Activated CD8-positive, alpha-beta T cell treated with anti-CD3 and anti-CD28 coated beads for 36 hours (primary cell): ENCODE data around the gene HRCT1. TPM values are rescaled to one million over a fixed set of nuclear protein-coding genes. Genes with fewer than 3 reads are reported as not detected.
A peak's percentile ranks its signal among the peaks of the same experiment; 100 is the strongest.

ENCODE experiments used
- ATAC-seq: fragments of 200-7000 bp; cut with Tn5 transposase; one replicate; pipeline ENCODE4 v1.10.0; 2021; ENCODE audit warnings: mild to moderate bottlenecking, moderate library complexity
- CTCF ChIA-PET: fragments of 350-600 bp; sonication (Branson Sonifier 250); formaldehyde crosslinking; loops from one replicate; lab custom pipeline; 2021; ENCODE audit warnings: antibody characterized with exemption; lab: Charles Lee
- POLR2A ChIA-PET: fragments of 350-600 bp; sonication (Branson Sonifier 250); formaldehyde crosslinking; loops from one replicate; lab custom pipeline; 2021; ENCODE audit warnings: antibody characterized with exemption; lab: Charles Lee
- DNase-seq: peaks from one replicate; pipeline ENCODE4 v3.0.0-alpha.2; 2020
- H3K27ac Mint-ChIP-seq: one replicate; pipeline ENCODE4 v1.8.0; 2021; ENCODE audit warnings: mild to moderate bottlenecking, mixed read lengths
- H3K27me3 Mint-ChIP-seq: one replicate; pipeline ENCODE4 v1.8.0; 2021; ENCODE audit warnings: mixed read lengths
- H3K36me3 Mint-ChIP-seq: one replicate; pipeline ENCODE4 v1.8.0; 2021; ENCODE audit warnings: low read depth, mixed read lengths
- H3K4me1 Mint-ChIP-seq: one replicate; pipeline ENCODE4 v1.8.0; 2021; ENCODE audit warnings: low read depth, mixed read lengths
- H3K4me3 Mint-ChIP-seq: one replicate; pipeline ENCODE4 v1.8.0; 2021; ENCODE audit warnings: mild to moderate bottlenecking, moderate library complexity, mixed read lengths
- H3K9me3 Mint-ChIP-seq: one replicate; pipeline ENCODE4 v1.8.0; 2021; ENCODE audit warnings: mixed read lengths
- CTCF ChIP-seq: fragments of 200-600 bp; IDR thresholded peaks from one replicate; pipeline ENCODE4 v1.8.0; 2022; ENCODE audit warnings: antibody characterized with exemption, mild to moderate bottlenecking
- intact Hi-C: fragments of 100-400 bp; cut with micrococcal nuclease; formaldehyde crosslinking; loops from one replicate; pipeline ENCODE4 v1.10.0; 2022
- total RNA-seq, 2 experiments: library from RNA; stranded (reverse); gene quantifications; one replicate each; pipeline ENCODE4 v1.2.3, GENCODE V29; 2021

The HRCT1 gene
- total RNA-seq, 2 experiments from 2014 or later: not detected

GRCh38 chr9:35859310-35859989 is 46.6 kb upstream of the HRCT1 start:
- intact Hi-C loops: no loop called here
- Mint-ChIP-seq H3K4me1 (no peaks in the 10 kb centered on the region), H3K36me3 (no peaks in the 10 kb centered on the region), H3K9me3 (no peaks in the 10 kb centered on the region), H3K27ac (no peak overlapping the region), H3K4me3 (no peak overlapping the region), H3K27me3 (peaks cover 5% of the 10 kb centered on the region)
- CTCF ChIA-PET: interaction anchor here (1.8 to 2.1 kb wide), 2 partner anchors 23 to 33 kb away, joined by 5 to 6 read pairs; no protein-coding TSS in a partner anchor
- TF ChIP-seq CTCF: no peak
- POLR2A ChIA-PET: no interaction called here
- DNase-seq: peak; percentile 58
- peak; percentile 84 for ATAC-seq

- no peaks in the 10 kb centered on the region for H3K9me3 Mint-ChIP-seq
- no peak overlapping the region for H3K27ac Mint-ChIP-seq
- POLR2A ChIA-PET: no interaction called here
- ATAC-seq (no peak), DNase-seq (no peak)
- intact Hi-C loops: no loop called here
- no peaks in the 10 kb centered on the region for H3K36me3 Mint-ChIP-seq
- CTCF ChIA-PET: interaction anchor here (1.8 to 2.1 kb wide), 2 partner anchors 22 to 34 kb away, joined by 5 to 6 read pairs; no protein-coding TSS in a partner anchor
- H3K4me3 Mint-ChIP-seq: no peak overlapping the region
- TF ChIP-seq CTCF: no peak
- peaks cover 5% of the 10 kb centered on the region for H3K27me3 Mint-ChIP-seq
- no peaks in the 10 kb centered on the region for H3K4me1 Mint-ChIP-seq
Measured at GRCh38 chr9:35859990-35860339, 46.0 kb upstream of the HRCT1 start.

- peaks cover 8% of the 10 kb centered on the region for H3K27me3 Mint-ChIP-seq
- ATAC-seq (no peak), DNase-seq (no peak)
- no peaks in the 10 kb centered on the region for H3K36me3 Mint-ChIP-seq
- no peaks in the 10 kb centered on the region for H3K4me1 Mint-ChIP-seq
- H3K27ac Mint-ChIP-seq: no peak overlapping the region
- ChIA-PET CTCF (interaction anchor here (0.8 to 1.8 kb wide), 3 partner anchors 21 to 42 kb away, joined by 3 to 5 read pairs (median 3); no protein-coding TSS in a partner anchor), POLR2A (interaction anchor here (1.5 kb wide), 1 partner anchor 18 kb away, joined by 4 read pairs; no protein-coding TSS in a partner anchor)
- H3K4me3 Mint-ChIP-seq: no peak overlapping the region
- intact Hi-C loops: no loop called here
- H3K9me3 Mint-ChIP-seq: no peaks in the 10 kb centered on the region
- no peak for TF ChIP-seq CTCF
Measured at GRCh38 chr9:35861161-35861897, 44.7 kb upstream of the HRCT1 start.

GRCh38 chr9:35862328-35862727 is 43.7 kb upstream of the HRCT1 start:
- Mint-ChIP-seq H3K36me3 (no peaks in the 10 kb centered on the region), H3K9me3 (no peaks in the 10 kb centered on the region), H3K4me3 (no peak overlapping the region), H3K27me3 (peaks cover 8% of the 10 kb centered on the region), H3K4me1 (no peaks in the 10 kb centered on the region), H3K27ac (no peak overlapping the region)
- no peak for DNase-seq
- ATAC-seq: no peak
- POLR2A ChIA-PET: no interaction called here
- no peak for TF ChIP-seq CTCF
- CTCF ChIA-PET: interaction anchor here (0.8 to 2.5 kb wide), 2 partner anchors 20 to 72 kb away, joined by 3 to 7 read pairs; no protein-coding TSS in a partner anchor
- intact Hi-C loops: no loop called here
